MM.1S (cell line): ENCODE measurements around the gene PFKFB1.
A peak's percentile ranks its signal among the peaks of the same experiment; 100 is the strongest.

Experiments used
- DNase-seq: peaks from one replicate; pipeline ENCODE4 v3.0.0-alpha.2; 2015
- H2AFZ ChIP-seq: fragments of 300-600 bp; sonication (generic); 2 replicates; pipeline ENCODE4 v1.6.0; 2016; ENCODE audit warnings: antibody characterized with exemption, low read length
- H3F3A ChIP-seq: fragments of 300-600 bp; sonication (generic); 2 replicates; pipeline ENCODE4 v1.6.1; 2016; ENCODE audit warnings: mild to moderate bottlenecking, antibody characterized with exemption, low read length, moderate library complexity, mixed read lengths; ENCODE audit not compliant: insufficient read depth
- H3K27ac ChIP-seq: fragments of 300-600 bp; sonication (generic); 2 replicates; pipeline ENCODE4 v1.5.1; 2016; ENCODE audit warnings: mild to moderate bottlenecking, low read length
- H3K27me3 ChIP-seq: fragments of 300-600 bp; sonication (generic); replicated peaks from 2 replicates; pipeline ENCODE4 v1.6.0; 2016; ENCODE audit warnings: low read length; ENCODE audit not compliant: insufficient read depth
- H3K36me3 ChIP-seq: fragments of 300-600 bp; sonication (generic); replicated peaks from 2 replicates; pipeline ENCODE4 v1.6.1; 2016; ENCODE audit warnings: mild to moderate bottlenecking, low read length, mixed read lengths; ENCODE audit not compliant: insufficient read depth
- H3K4me1 ChIP-seq: fragments of 300-600 bp; sonication (generic); 2 replicates; pipeline ENCODE4 v1.6.1; 2016; ENCODE audit warnings: low read length, mixed read lengths
- H3K4me2 ChIP-seq: fragments of 300-600 bp; sonication (generic); 2 replicates; pipeline ENCODE4 v1.6.0; 2016; ENCODE audit warnings: low read depth, low read length
- H3K4me3 ChIP-seq: fragments of 300-600 bp; sonication (generic); 2 replicates; pipeline ENCODE4 v1.5.1; 2016; ENCODE audit warnings: low read length, mixed read lengths
- H3K79me2 ChIP-seq: fragments of 300-600 bp; sonication (generic); 2 replicates; pipeline ENCODE4 v1.6.1; 2016; ENCODE audit warnings: mixed run types, low read length, mixed read lengths
- H3K9ac ChIP-seq: fragments of 300-600 bp; sonication (generic); 2 replicates; pipeline ENCODE4 v1.6.1; 2016; ENCODE audit warnings: low read length, mixed read lengths
- H3K9me2 ChIP-seq: fragments of 300-600 bp; sonication (generic); replicated peaks from 2 replicates; pipeline ENCODE4 v1.6.1; 2016; ENCODE audit warnings: mild to moderate bottlenecking, low read length, mixed read lengths; ENCODE audit not compliant: insufficient read depth
- H3K9me3 ChIP-seq: fragments of 300-600 bp; sonication (generic); replicated peaks from 2 replicates; pipeline ENCODE4 v1.6.1; 2016; ENCODE audit warnings: mild to moderate bottlenecking, low read length, mixed read lengths; ENCODE audit not compliant: insufficient read depth
- H4K20me1 ChIP-seq: fragments of 300-600 bp; sonication (generic); 2 replicates; pipeline ENCODE4 v1.6.1; 2016; ENCODE audit warnings: mild to moderate bottlenecking, low read length, moderate library complexity, mixed read lengths; ENCODE audit not compliant: insufficient read depth
- CTCF ChIP-seq: fragments of 300-600 bp; sonication (generic); IDR thresholded peaks from 2 replicates; pipeline ENCODE4 v1.5.1; 2016; ENCODE audit warnings: antibody characterized with exemption, low read length, mixed read lengths
- EZH2 ChIP-seq: fragments of 300-600 bp; sonication (generic); optimal IDR thresholded peaks from 2 replicates; pipeline ENCODE3; 2017; ENCODE audit warnings: low read depth, mild to moderate bottlenecking, antibody characterized with exemption, low read length, mixed read lengths
- EZH2phosphoT487 ChIP-seq: fragments of 300-600 bp; sonication (generic); IDR thresholded peaks from 2 replicates; pipeline ENCODE4 v1.6.1; 2018; ENCODE audit warnings: antibody characterized with exemption, low read length

The PFKFB1 gene

GRCh38 chrX:55014897-55015299 is 20.9 kb upstream of the PFKFB1 start:
- Histone ChIP-seq H3K4me3 (no peak overlapping the region), H3K4me2 (no peak overlapping the region), H2AFZ (no peak overlapping the region), H3K27ac (no peak overlapping the region), H4K20me1 (no peaks in the 10 kb centered on the region), H3K9me3 (no peaks in the 10 kb centered on the region), H3F3A (no peaks in the 10 kb centered on the region), H3K27me3 (no peaks in the 10 kb centered on the region), H3K36me3 (no peaks in the 10 kb centered on the region), H3K4me1 (no peaks in the 10 kb centered on the region), H3K9ac (no peak overlapping the region), H3K9me2 (no peaks in the 10 kb centered on the region), H3K79me2 (no peaks in the 10 kb centered on the region)
- TF ChIP-seq EZH2 (no peak), EZH2phosphoT487 (no peak), CTCF (no peak)
- DNase-seq, result no peak

DNA sequence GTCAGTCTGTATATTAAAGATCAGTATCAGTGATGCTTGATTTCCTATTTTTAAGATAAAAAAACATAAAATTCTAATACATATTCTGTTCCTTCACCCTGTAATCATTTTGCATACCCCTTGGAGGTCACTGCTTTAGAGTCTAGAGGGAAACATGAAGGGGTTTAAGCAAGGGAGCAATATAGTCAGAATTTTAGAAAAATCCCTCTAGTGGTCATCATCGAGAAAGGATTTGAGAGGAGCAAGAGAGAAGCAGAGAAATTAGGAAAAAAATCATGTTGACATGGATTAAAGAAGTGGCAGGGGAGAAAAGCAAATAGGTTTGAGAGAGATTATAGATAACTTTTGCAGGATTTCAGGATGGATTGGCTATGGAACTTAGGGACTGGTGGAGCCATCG is 17.3 kb upstream of the PFKFB1 start:
- no peak overlapping the region for H3K27ac ChIP-seq
- peak; percentile 29 for TF ChIP-seq CTCF
- TF ChIP-seq EZH2phosphoT487, result no peak
- no peaks in the 10 kb centered on the region for H3K27me3 ChIP-seq
- no peak for DNase-seq
- H3K36me3 ChIP-seq, result no peaks in the 10 kb centered on the region
- no peak overlapping the region for H3K9ac ChIP-seq
- H3K9me3 ChIP-seq, result no peaks in the 10 kb centered on the region
- no peak overlapping the region for H2AFZ ChIP-seq
- H3K4me3 ChIP-seq, result no peak overlapping the region
- H3F3A ChIP-seq, result no peaks in the 10 kb centered on the region
- no peaks in the 10 kb centered on the region for H3K4me1 ChIP-seq
- H3K79me2 ChIP-seq, result no peaks in the 10 kb centered on the region
- no peaks in the 10 kb centered on the region for H4K20me1 ChIP-seq
- H3K9me2 ChIP-seq, result no peaks in the 10 kb centered on the region
- H3K4me2 ChIP-seq, result no peak overlapping the region

- Histone ChIP-seq H3K4me2 (no peak overlapping the region), H3K27ac (no peak overlapping the region), H3K9me2 (no peaks in the 10 kb centered on the region), H3K4me1 (no peaks in the 10 kb centered on the region), H3K36me3 (no peaks in the 10 kb centered on the region), H2AFZ (no peak overlapping the region), H3K9ac (no peak overlapping the region), H3K27me3 (no peaks in the 10 kb centered on the region), H3K4me3 (no peak overlapping the region), H3K79me2 (no peaks in the 10 kb centered on the region), H3K9me3 (no peaks in the 10 kb centered on the region), H3F3A (no peaks in the 10 kb centered on the region), H4K20me1 (no peaks in the 10 kb centered on the region)
- DNase-seq, result no peak
- no peak for TF ChIP-seq CTCF
- no peak for TF ChIP-seq EZH2
- no peak for TF ChIP-seq EZH2phosphoT487
These were observed 14.8 kb upstream of the PFKFB1 start for GRCh38 chrX:55008571-55009358.
